HEK293 (cell line): ENCODE data around the gene ASCL2.
"Not testable (repeated sequence)": the region's sequence is repeated elsewhere in the genome, so short reads cannot be mapped to it uniquely, and the experiment has no call there.

Experiments used
- CTCF ChIA-PET: fragments of 350-600 bp; formaldehyde crosslinking; extraction: SDS; loops from one replicate; lab custom pipeline; 2021; ENCODE audit warnings: antibody characterized with exemption; lab: Yijun Ruan, JAX
- POLR2A ChIA-PET: fragments of 300-600 bp; formaldehyde crosslinking; extraction: SDS; loops from one replicate; lab custom pipeline; 2020; ENCODE audit warnings: antibody characterized with exemption, inconsistent platforms; lab: Yijun Ruan, JAX
- H3K27ac ChIP-seq: fragments of 200-500 bp; sonication (Bioruptor generic); 2 replicates; pipeline ENCODE4 v1.5.1; 2014; ENCODE audit warnings: low read depth, low read length, control low read depth, inconsistent platforms; ENCODE audit errors: extremely low read depth
- H3K36me3 ChIP-seq, 2 experiments: fragments of 200-500 bp in 1 of 2; sonication (Bioruptor generic) in 1 of 2; 1 replicate in 1 of 2; 2 replicates in 1 of 2; pipeline ENCODE4 v1.5.1; 2014 to 2017; ENCODE audit warnings: inconsistent platforms in 2 of 2, low read length in 2 of 2; ENCODE audit not compliant: control insufficient read depth in 2 of 2, insufficient read depth in 1 of 2
- H3K4me1 ChIP-seq: fragments of 200-500 bp; sonication (Bioruptor generic); 2 replicates; pipeline ENCODE4 v1.5.1; 2014; ENCODE audit warnings: mild to moderate bottlenecking, low read length, inconsistent platforms; ENCODE audit not compliant: control insufficient read depth, insufficient read depth
- H3K4me3 ChIP-seq: 2 replicates; pipeline ENCODE4 v1.5.1; 2011; ENCODE audit warnings: low read depth, mild to moderate bottlenecking, control low read depth, low read length, moderate library complexity
- H3K9me3 ChIP-seq: fragments of 200-500 bp; sonication (Bioruptor generic); 2 replicates; pipeline ENCODE4 v1.5.1; 2014; ENCODE audit warnings: low read depth, low read length, inconsistent platforms; ENCODE audit not compliant: control insufficient read depth, insufficient read depth
- FEZF1 ChIP-seq: fragments of 450-650 bp; formaldehyde crosslinking; IDR thresholded peaks from 2 replicates; pipeline ENCODE4 v1.5.1; 2016; ENCODE audit warnings: missing biosample characterization, missing genetic modification characterization
- PATZ1 ChIP-seq: fragments of 450-650 bp; formaldehyde crosslinking; IDR thresholded peaks from 2 replicates; pipeline ENCODE4 v1.5.1; 2016; ENCODE audit warnings: missing biosample characterization, missing genetic modification characterization
- ZBTB17 ChIP-seq: fragments of 450-650 bp; formaldehyde crosslinking; IDR thresholded peaks from 2 replicates; pipeline ENCODE4 v1.5.1; 2016; ENCODE audit warnings: missing biosample characterization, missing genetic modification characterization
- ZFP3 ChIP-seq: fragments of 450-650 bp; formaldehyde crosslinking; IDR thresholded peaks from 2 replicates; pipeline ENCODE4 v1.5.1; 2016; ENCODE audit warnings: low read depth, missing biosample characterization, missing genetic modification characterization
- ZFP37 ChIP-seq: fragments of 450-650 bp; formaldehyde crosslinking; IDR thresholded peaks from 2 replicates; pipeline ENCODE4 v1.5.1; 2016; ENCODE audit warnings: missing biosample characterization, missing genetic modification characterization
- ZFP41 ChIP-seq: fragments of 450-650 bp; formaldehyde crosslinking; IDR thresholded peaks from 2 replicates; pipeline ENCODE4 v1.5.1; 2016; ENCODE audit warnings: missing biosample characterization, missing genetic modification characterization, borderline replicate concordance
- ZFP69B ChIP-seq: fragments of 450-650 bp; formaldehyde crosslinking; IDR thresholded peaks from 2 replicates; pipeline ENCODE4 v1.5.1; 2016; ENCODE audit warnings: missing biosample characterization, missing genetic modification characterization
- ZNF19 ChIP-seq: fragments of 450-650 bp; formaldehyde crosslinking; IDR thresholded peaks from 2 replicates; pipeline ENCODE4; 2016; ENCODE audit warnings: missing biosample characterization, missing genetic modification characterization, low read depth
- ZNF239 ChIP-seq: fragments of 450-650 bp; formaldehyde crosslinking; IDR thresholded peaks from 2 replicates; pipeline ENCODE4 v1.5.1; 2016; ENCODE audit warnings: missing biosample characterization, missing genetic modification characterization
- ZNF280C ChIP-seq: fragments of 450-650 bp; formaldehyde crosslinking; IDR thresholded peaks from 2 replicates; pipeline ENCODE4 v1.5.1; 2016; ENCODE audit warnings: missing biosample characterization, missing genetic modification characterization
- ZNF324 ChIP-seq: fragments of 450-650 bp; formaldehyde crosslinking; IDR thresholded peaks from 2 replicates; pipeline ENCODE4 v1.5.1; 2016; ENCODE audit warnings: missing biosample characterization, missing genetic modification characterization
- ZNF366 ChIP-seq: fragments of 450-650 bp; formaldehyde crosslinking; conservative IDR thresholded peaks from 2 replicates; pipeline ENCODE4 v1.5.1; 2016; ENCODE audit warnings: missing biosample characterization, missing genetic modification characterization
- ZNF416 ChIP-seq: fragments of 450-650 bp; formaldehyde crosslinking; IDR thresholded peaks from 2 replicates; pipeline ENCODE4 v1.5.1; 2016; ENCODE audit warnings: missing biosample characterization, missing genetic modification characterization
- ZNF843 ChIP-seq: fragments of 450-650 bp; formaldehyde crosslinking; IDR thresholded peaks from 2 replicates; pipeline ENCODE4 v1.5.1; 2016; ENCODE audit warnings: missing biosample characterization, missing genetic modification characterization
- TF ChIP-seq, protein P1 (sequence below): fragments of 450-650 bp; formaldehyde crosslinking; IDR thresholded peaks from 2 replicates; pipeline ENCODE4 v1.5.1; 2016; ENCODE audit warnings: missing biosample characterization, missing genetic modification characterization
- TF ChIP-seq, protein P2 (sequence below): fragments of 450-650 bp; formaldehyde crosslinking; IDR thresholded peaks from 2 replicates; pipeline ENCODE4 v1.5.1; 2017; ENCODE audit warnings: missing biosample characterization, missing genetic modification characterization
- TF ChIP-seq, protein P3 (sequence below): fragments of 450-650 bp; formaldehyde crosslinking; IDR thresholded peaks from 2 replicates; pipeline ENCODE4 v1.5.1; 2016; ENCODE audit warnings: missing biosample characterization, missing genetic modification characterization

The ASCL2 gene

DNA sequence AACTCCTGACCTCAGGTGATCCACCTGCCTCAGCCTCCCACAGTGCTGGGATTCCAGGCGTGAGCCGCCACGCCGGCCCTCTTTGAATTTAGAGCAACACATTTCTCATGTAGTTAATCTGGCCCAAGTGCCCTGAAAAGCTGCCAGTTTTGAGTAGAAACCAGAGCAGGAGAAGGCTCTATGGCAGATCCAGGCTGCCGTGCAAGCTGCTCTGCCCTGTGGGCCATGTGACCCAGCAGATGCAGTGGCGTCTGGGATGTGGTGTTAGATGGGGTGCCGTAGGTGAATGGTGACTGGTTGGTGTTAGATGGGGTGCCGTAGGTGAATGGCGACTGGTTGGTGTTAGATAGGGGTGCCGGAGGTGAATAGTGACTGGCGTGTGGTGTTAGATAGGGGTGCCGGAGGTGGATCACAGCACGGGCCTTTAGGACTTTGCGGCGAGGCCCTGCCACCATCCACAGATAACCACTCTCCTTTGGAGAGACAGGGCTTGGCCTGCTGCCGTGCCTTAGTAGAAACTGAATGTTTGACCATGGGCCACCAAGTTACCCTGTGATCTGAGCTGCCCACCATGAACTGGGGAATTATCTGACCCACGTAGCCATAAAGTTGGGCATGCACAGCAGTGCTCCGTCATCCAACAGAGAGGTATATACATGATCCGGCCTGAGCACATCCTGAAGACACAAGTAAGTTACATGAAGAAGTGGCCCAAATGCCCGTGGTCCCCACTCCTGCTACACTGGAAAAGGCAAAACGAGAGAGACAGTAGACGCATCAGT lies 32.7 kb downstream of the ASCL2 start:
- POLR2A ChIA-PET: no interaction called here
- no peak for TF ChIP-seq ZNF239 (tag by site-specific recombination)
- TF ChIP-seq ZFP3 (tag by site-specific recombination): no peak
- no peak for TF ChIP-seq ZNF19 (tag by site-specific recombination)
- TF ChIP-seq, all 188 proteins: peak for 0
- CTCF ChIA-PET: no interaction called here
- Histone ChIP-seq H3K27ac (no peak overlapping the region), H3K9me3 (no peaks in the 10 kb centered on the region), H3K4me3 (no peak overlapping the region), H3K4me1 (no peaks in the 10 kb centered on the region), H3K36me3 (no peaks in the 10 kb centered on the region)

GRCh38 chr11:2236381-2237134 lies 33.8 kb downstream of the ASCL2 start:
- H3K4me3 ChIP-seq, POLR2A ChIA-PET, H3K27ac ChIP-seq, CTCF ChIA-PET, H3K36me3 ChIP-seq, H3K4me1 ChIP-seq, H3K9me3 ChIP-seq: not testable (repeated sequence)

DNA sequence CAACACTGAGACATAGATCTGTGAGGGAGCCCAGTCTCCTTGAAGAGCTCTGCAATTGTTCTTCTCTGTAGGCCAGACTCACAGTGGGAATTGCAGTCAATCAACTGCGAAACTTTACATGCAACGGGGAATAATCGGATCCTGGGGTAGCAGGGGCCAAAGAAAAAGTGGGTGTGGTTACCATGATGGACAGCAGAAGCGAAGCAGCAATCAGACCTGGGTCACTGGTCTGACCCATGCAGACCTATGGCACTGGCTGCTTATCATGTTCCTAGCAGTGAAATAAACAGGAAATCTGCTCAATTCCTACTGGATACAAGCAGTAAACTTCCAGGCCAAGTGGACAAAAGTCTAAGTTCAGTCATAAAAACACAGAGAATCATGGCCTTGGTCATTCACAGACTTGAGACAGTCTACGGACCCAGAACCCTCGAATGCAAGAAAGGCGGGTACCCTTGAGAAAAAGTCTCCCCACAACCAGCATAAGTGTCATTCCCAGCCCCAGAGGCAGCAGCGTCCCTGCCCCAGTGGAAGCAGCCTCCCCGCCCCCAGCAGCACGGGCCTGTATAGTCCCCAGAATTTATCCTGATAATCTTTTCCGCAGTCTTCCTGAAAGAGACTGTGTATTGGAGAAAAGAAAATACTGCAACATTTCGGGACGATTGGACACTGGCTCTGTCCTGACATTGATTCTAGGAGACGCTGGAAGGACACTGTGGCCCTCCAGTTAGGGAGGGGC lies 34.6 kb downstream of the ASCL2 start:
- H3K36me3 ChIP-seq: no peaks in the 10 kb centered on the region
- H3K27ac ChIP-seq: no peak overlapping the region
- ChIA-PET CTCF (no interaction called here), POLR2A (no interaction called here)
- H3K4me3 ChIP-seq: no peak overlapping the region
- TF ChIP-seq PATZ1 (tag by site-specific recombination) (no peak), ZNF280C (no peak), ZFP69B (tag by site-specific recombination) (no peak), ZFP41 (no peak), ZNF843 (tag by site-specific recombination) (no peak), ZNF416 (no peak), ZBTB17 (tag by site-specific recombination) (no peak), FEZF1 (tag by site-specific recombination) (no peak), ZFP37 (no peak), ZNF366 (no peak), ZNF324 (tag by site-specific recombination) (no peak)
- TF ChIP-seq, protein P1, sequence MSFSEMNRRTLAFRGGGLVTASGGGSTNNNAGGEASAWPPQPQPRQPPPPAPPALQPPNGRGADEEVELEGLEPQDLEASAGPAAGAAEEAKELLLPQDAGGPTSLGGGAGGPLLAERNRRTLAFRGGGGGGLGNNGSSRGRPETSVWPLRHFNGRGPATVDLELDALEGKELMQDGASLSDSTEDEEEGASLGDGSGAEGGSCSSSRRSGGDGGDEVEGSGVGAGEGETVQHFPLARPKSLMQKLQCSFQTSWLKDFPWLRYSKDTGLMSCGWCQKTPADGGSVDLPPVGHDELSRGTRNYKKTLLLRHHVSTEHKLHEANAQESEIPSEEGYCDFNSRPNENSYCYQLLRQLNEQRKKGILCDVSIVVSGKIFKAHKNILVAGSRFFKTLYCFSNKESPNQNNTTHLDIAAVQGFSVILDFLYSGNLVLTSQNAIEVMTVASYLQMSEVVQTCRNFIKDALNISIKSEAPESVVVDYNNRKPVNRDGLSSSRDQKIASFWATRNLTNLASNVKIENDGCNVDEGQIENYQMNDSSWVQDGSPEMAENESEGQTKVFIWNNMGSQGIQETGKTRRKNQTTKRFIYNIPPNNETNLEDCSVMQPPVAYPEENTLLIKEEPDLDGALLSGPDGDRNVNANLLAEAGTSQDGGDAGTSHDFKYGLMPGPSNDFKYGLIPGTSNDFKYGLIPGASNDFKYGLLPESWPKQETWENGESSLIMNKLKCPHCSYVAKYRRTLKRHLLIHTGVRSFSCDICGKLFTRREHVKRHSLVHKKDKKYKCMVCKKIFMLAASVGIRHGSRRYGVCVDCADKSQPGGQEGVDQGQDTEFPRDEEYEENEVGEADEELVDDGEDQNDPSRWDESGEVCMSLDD (tag by site-specific recombination): no peak
- TF ChIP-seq, protein P2, sequence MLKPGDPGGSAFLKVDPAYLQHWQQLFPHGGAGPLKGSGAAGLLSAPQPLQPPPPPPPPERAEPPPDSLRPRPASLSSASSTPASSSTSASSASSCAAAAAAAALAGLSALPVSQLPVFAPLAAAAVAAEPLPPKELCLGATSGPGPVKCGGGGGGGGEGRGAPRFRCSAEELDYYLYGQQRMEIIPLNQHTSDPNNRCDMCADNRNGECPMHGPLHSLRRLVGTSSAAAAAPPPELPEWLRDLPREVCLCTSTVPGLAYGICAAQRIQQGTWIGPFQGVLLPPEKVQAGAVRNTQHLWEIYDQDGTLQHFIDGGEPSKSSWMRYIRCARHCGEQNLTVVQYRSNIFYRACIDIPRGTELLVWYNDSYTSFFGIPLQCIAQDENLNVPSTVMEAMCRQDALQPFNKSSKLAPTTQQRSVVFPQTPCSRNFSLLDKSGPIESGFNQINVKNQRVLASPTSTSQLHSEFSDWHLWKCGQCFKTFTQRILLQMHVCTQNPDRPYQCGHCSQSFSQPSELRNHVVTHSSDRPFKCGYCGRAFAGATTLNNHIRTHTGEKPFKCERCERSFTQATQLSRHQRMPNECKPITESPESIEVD (tag by site-specific recombination): no peak
- TF ChIP-seq, protein P3, sequence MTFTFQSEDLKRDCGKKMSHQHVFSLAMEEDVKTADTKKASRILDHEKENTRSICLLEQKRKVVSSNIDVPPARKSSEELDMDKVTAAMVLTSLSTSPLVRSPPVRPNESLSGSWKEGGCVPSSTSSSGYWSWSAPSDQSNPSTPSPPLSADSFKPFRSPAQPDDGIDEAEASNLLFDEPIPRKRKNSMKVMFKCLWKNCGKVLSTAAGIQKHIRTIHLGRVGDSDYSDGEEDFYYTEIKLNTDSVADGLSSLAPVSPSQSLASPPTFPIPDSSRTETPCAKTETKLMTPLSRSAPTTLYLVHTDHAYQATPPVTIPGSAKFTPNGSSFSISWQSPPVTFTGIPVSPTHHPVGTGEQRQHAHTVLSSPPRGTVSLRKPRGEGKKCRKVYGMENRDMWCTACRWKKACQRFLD: no peak
- H3K9me3 ChIP-seq: no peaks in the 10 kb centered on the region
- no peaks in the 10 kb centered on the region for H3K4me1 ChIP-seq
